ENCODE data around the gene RALGAPA2.

GRCh38 chr20:20624914-20625313 lies 87.5 kb downstream of the RALGAPA2 start:
- TF ChIP-seq, protein P1, sequence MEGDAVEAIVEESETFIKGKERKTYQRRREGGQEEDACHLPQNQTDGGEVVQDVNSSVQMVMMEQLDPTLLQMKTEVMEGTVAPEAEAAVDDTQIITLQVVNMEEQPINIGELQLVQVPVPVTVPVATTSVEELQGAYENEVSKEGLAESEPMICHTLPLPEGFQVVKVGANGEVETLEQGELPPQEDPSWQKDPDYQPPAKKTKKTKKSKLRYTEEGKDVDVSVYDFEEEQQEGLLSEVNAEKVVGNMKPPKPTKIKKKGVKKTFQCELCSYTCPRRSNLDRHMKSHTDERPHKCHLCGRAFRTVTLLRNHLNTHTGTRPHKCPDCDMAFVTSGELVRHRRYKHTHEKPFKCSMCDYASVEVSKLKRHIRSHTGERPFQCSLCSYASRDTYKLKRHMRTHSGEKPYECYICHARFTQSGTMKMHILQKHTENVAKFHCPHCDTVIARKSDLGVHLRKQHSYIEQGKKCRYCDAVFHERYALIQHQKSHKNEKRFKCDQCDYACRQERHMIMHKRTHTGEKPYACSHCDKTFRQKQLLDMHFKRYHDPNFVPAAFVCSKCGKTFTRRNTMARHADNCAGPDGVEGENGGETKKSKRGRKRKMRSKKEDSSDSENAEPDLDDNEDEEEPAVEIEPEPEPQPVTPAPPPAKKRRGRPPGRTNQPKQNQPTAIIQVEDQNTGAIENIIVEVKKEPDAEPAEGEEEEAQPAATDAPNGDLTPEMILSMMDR (IDR thresholded peaks at IDR 0.05) = no peak
- no peak for TF ChIP-seq POLR2A (IDR thresholded peaks at IDR 0.05)
